HepG2 (cell line): ENCODE data around the gene RNF126. TPM values are rescaled to one million over a fixed set of nuclear protein-coding genes. Genes with fewer than 3 reads are reported as not detected.
A peak's percentile ranks its signal among the peaks of the same experiment; 100 is the strongest.

Experiments used
- ARID2 ChIP-seq: sonication (generic); formaldehyde crosslinking; IDR thresholded peaks from 2 replicates; pipeline ENCODE4 v1.8.1; 2022; ENCODE audit warnings: mild to moderate bottlenecking, missing genetic modification reagents, borderline replicate concordance
- CHD4 ChIP-seq: fragments of 200-600 bp; sonication (generic); IDR thresholded peaks from 2 replicates; pipeline ENCODE4 v1.7.0; 2017; ENCODE audit warnings: mild to moderate bottlenecking, low read length, borderline replicate concordance
- CREM ChIP-seq, 2 experiments: sonication (generic) in 1 of 2; formaldehyde crosslinking in 1 of 2; IDR thresholded peaks; 2 replicates each; pipeline versions ENCODE4 v1.4.0 to v1.6.1; 2016 to 2020; ENCODE audit warnings: antibody characterized with exemption in 1 of 2, mild to moderate bottlenecking in 1 of 2, missing genetic modification reagents in 1 of 2
- ELF4 ChIP-seq: sonication (generic); formaldehyde crosslinking; IDR thresholded peaks from 2 replicates; pipeline ENCODE4 v1.5.0; 2020; ENCODE audit warnings: missing genetic modification reagents, mild to moderate bottlenecking, moderate library complexity, borderline replicate concordance
- GFI1 ChIP-seq: sonication (generic); formaldehyde crosslinking; IDR thresholded peaks from 2 replicates; pipeline ENCODE4 v1.5.0; 2020; ENCODE audit warnings: missing genetic modification reagents, mild to moderate bottlenecking, borderline replicate concordance
- HMG20A ChIP-seq: IDR thresholded peaks from 2 replicates; pipeline ENCODE4 v1.6.1; 2016; ENCODE audit warnings: borderline replicate concordance
- HNRNPUL1 ChIP-seq: fragments of 200-400 bp; formaldehyde crosslinking; IDR thresholded peaks from 2 replicates; pipeline ENCODE4 v1.6.1; 2017; ENCODE audit warnings: low read depth, mild to moderate bottlenecking, low read length, moderate library complexity
- KLF9 ChIP-seq: IDR thresholded peaks from 2 replicates; pipeline ENCODE4 v1.6.1; 2016; ENCODE audit warnings: low read depth
- NFATC3 ChIP-seq: sonication (generic); formaldehyde crosslinking; IDR thresholded peaks from 2 replicates; pipeline ENCODE4 v1.5.1; 2020; ENCODE audit warnings: mild to moderate bottlenecking, missing genetic modification reagents
- NFE2 ChIP-seq: sonication (generic); formaldehyde crosslinking; IDR thresholded peaks from 2 replicates; pipeline ENCODE4 v1.4.0; 2020; ENCODE audit warnings: missing genetic modification reagents
- NR2F1 ChIP-seq, 2 experiments: fragments of 450-650 bp in 1 of 2; formaldehyde crosslinking in 1 of 2; IDR thresholded peaks; 2 replicates each; pipeline versions ENCODE4 v1.5.0 to v1.6.1; 2016 to 2020; ENCODE audit warnings: mild to moderate bottlenecking in 1 of 2, missing compliant biosample characterization in 1 of 2, missing genetic modification reagents in 1 of 2, moderate library complexity in 1 of 2
- SIN3B ChIP-seq: fragments of 150-350 bp; IDR thresholded peaks from 2 replicates; pipeline ENCODE4 v1.6.1; 2014; ENCODE audit warnings: low read length
- SOX13 ChIP-seq, 3 experiments: fragments of 450-650 bp in 1 of 3; sonication (generic) in 1 of 3; formaldehyde crosslinking in 1 of 3; IDR thresholded peaks in 2 of 3; conservative IDR thresholded peaks in 1 of 3; 2 replicates each; pipeline versions ENCODE4 v1.5.0 to v1.6.1; 2016 to 2020; ENCODE audit warnings: antibody characterized with exemption in 1 of 3, mild to moderate bottlenecking in 1 of 3, missing compliant biosample characterization in 1 of 3, missing genetic modification reagents in 1 of 3, moderate library complexity in 1 of 3
- THAP11 ChIP-seq: IDR thresholded peaks from 2 replicates; pipeline ENCODE4 v1.6.1; 2016; ENCODE audit warnings: missing biosample characterization, missing genetic modification reagents
- ZNF12 ChIP-seq: sonication (generic); formaldehyde crosslinking; IDR thresholded peaks from 2 replicates; pipeline ENCODE4 v1.5.0; 2020; ENCODE audit warnings: missing genetic modification reagents
- ZNF337 ChIP-seq: sonication (generic); formaldehyde crosslinking; IDR thresholded peaks from 2 replicates; pipeline ENCODE4 v1.5.1; 2020; ENCODE audit warnings: missing genetic modification reagents, low read depth, mild to moderate bottlenecking, borderline replicate concordance
- ZNF343 ChIP-seq: sonication (generic); formaldehyde crosslinking; IDR thresholded peaks from 2 replicates; pipeline ENCODE4 v1.4.0; 2020; ENCODE audit warnings: mild to moderate bottlenecking, missing genetic modification reagents
- polyA plus RNA-seq, 8 experiments: library from polyadenylated mRNA; depleted of rRNA in 3 of 8; stranded (reverse) in 7 of 8; unstranded in 1 of 8; fragments of >200 nt; fragmentation: Illumina TruSeq in 4 of 8; extraction: Trizol in 4 of 8; gene quantifications; 2 replicates each; pipeline versions ENCODE4 v1.2.1 to v1.2.3, GENCODE V29; 2011 to 2016; ENCODE audit warnings: low read depth in 4 of 8, missing spikeins in 1 of 8, mixed read lengths in 1 of 8; ENCODE audit not compliant: insufficient read depth in 1 of 8
- total RNA-seq, 5 experiments: library from RNA; depleted of rRNA; stranded (reverse); fragments of >200 nt; fragmentation: Illumina TruSeq; extraction: Trizol; gene quantifications; 2 replicates each; pipeline ENCODE4 v1.2.3, GENCODE V29; 2016; ENCODE audit warnings: low read depth in 1 of 5
- TF ChIP-seq, protein P1 (sequence below): sonication (generic); formaldehyde crosslinking; IDR thresholded peaks from 2 replicates; pipeline ENCODE4 v1.9.0; 2021; ENCODE audit warnings: mild to moderate bottlenecking, missing genetic modification reagents
- TF ChIP-seq, protein P2 (sequence below): sonication (generic); formaldehyde crosslinking; IDR thresholded peaks from 2 replicates; pipeline ENCODE4 v1.8.0; 2022; ENCODE audit warnings: mild to moderate bottlenecking, missing genetic modification reagents, moderate library complexity
- TF ChIP-seq, protein P3 (sequence below): sonication (generic); formaldehyde crosslinking; IDR thresholded peaks from 2 replicates; pipeline ENCODE4 v1.8.0; 2023; ENCODE audit warnings: mild to moderate bottlenecking, missing genetic modification reagents

The RNF126 gene
- total and polyA plus RNA-seq, 2 of the 13 experiments (the other 11 are each of a cell fraction or from before 2014, with no cell fraction given), result 23.2 to 34.0 TPM

DNA sequence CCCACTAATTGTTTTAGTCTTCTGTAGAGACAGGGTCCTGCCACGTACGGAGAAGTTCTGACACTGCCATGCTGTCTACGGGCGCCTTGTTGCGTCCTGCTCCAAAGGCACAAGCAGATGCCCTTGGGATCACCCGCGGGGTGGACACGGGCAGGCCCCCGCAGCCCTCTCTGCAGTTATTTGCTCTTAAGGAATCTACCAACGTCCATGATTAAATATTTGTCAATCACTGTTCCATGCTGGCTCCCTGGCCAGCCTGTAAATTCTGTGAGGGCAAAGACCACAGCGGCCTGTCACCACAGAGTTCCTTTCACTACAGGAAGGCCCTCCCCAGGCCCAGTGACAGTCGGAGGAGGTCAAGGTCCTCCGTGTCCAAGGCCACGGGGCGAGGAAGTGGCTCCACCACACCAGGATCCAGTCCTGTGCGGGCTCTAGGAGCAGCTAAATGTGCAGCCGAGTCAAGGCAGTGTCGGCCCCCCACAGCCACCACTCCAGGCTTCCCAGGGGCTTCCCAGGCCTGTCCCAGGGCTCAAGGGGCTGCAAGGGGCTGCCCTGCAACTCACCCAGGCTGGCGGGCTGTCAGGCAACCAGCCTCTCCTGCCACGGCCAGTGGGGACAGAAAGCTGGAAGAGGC is 2.1 kb downstream of the RNF126 start (continued):
- TF ChIP-seq, protein P1, sequence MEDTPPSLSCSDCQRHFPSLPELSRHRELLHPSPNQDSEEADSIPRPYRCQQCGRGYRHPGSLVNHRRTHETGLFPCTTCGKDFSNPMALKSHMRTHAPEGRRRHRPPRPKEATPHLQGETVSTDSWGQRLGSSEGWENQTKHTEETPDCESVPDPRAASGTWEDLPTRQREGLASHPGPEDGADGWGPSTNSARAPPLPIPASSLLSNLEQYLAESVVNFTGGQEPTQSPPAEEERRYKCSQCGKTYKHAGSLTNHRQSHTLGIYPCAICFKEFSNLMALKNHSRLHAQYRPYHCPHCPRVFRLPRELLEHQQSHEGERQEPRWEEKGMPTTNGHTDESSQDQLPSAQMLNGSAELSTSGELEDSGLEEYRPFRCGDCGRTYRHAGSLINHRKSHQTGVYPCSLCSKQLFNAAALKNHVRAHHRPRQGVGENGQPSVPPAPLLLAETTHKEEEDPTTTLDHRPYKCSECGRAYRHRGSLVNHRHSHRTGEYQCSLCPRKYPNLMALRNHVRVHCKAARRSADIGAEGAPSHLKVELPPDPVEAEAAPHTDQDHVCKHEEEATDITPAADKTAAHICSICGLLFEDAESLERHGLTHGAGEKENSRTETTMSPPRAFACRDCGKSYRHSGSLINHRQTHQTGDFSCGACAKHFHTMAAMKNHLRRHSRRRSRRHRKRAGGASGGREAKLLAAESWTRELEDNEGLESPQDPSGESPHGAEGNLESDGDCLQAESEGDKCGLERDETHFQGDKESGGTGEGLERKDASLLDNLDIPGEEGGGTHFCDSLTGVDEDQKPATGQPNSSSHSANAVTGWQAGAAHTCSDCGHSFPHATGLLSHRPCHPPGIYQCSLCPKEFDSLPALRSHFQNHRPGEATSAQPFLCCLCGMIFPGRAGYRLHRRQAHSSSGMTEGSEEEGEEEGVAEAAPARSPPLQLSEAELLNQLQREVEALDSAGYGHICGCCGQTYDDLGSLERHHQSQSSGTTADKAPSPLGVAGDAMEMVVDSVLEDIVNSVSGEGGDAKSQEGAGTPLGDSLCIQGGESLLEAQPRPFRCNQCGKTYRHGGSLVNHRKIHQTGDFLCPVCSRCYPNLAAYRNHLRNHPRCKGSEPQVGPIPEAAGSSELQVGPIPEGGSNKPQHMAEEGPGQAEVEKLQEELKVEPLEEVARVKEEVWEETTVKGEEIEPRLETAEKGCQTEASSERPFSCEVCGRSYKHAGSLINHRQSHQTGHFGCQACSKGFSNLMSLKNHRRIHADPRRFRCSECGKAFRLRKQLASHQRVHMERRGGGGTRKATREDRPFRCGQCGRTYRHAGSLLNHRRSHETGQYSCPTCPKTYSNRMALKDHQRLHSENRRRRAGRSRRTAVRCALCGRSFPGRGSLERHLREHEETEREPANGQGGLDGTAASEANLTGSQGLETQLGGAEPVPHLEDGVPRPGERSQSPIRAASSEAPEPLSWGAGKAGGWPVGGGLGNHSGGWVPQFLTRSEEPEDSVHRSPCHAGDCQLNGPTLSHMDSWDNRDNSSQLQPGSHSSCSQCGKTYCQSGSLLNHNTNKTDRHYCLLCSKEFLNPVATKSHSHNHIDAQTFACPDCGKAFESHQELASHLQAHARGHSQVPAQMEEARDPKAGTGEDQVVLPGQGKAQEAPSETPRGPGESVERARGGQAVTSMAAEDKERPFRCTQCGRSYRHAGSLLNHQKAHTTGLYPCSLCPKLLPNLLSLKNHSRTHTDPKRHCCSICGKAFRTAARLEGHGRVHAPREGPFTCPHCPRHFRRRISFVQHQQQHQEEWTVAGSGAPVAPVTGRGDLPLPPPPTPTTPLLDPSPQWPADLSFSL (CRISPR knock-in tag), result 0 out of 2 replicates have a peak, but pooled peaks have one; percentile 10
- TF ChIP-seq, protein P2, sequence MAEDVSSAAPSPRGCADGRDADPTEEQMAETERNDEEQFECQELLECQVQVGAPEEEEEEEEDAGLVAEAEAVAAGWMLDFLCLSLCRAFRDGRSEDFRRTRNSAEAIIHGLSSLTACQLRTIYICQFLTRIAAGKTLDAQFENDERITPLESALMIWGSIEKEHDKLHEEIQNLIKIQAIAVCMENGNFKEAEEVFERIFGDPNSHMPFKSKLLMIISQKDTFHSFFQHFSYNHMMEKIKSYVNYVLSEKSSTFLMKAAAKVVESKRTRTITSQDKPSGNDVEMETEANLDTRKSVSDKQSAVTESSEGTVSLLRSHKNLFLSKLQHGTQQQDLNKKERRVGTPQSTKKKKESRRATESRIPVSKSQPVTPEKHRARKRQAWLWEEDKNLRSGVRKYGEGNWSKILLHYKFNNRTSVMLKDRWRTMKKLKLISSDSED, result no peak
- TF ChIP-seq ZNF343 (CRISPR knock-in tag), result 0 out of 2 replicates have a peak, but pooled peaks have one; percentile 27
- TF ChIP-seq NFE2 (CRISPR knock-in tag), result no peak
- TF ChIP-seq ZNF337 (CRISPR knock-in tag), result 0 out of 2 replicates have a peak, but pooled peaks have one; percentile 58
- TF ChIP-seq CREM (IDR thresholded peaks at IDR 0.05), result peak; percentile 71; the same call in 1 of the 2 replicates
- no peak for TF ChIP-seq CREM (CRISPR knock-in tag; IDR thresholded peaks at IDR 0.05)
- TF ChIP-seq KLF9 (CRISPR knock-in tag), result no peak
- TF ChIP-seq HMG20A (CRISPR knock-in tag), result peak; percentile 85; the same call in 1 of the 2 replicates
- TF ChIP-seq NFATC3 (CRISPR knock-in tag), result no peak
- peak; percentile 85 for TF ChIP-seq THAP11 (CRISPR knock-in tag)
- TF ChIP-seq ELF4 (CRISPR knock-in tag), result peak; percentile 50; the same call in 1 of the 2 replicates
- TF ChIP-seq HNRNPUL1, result no peak
- TF ChIP-seq, protein P3, sequence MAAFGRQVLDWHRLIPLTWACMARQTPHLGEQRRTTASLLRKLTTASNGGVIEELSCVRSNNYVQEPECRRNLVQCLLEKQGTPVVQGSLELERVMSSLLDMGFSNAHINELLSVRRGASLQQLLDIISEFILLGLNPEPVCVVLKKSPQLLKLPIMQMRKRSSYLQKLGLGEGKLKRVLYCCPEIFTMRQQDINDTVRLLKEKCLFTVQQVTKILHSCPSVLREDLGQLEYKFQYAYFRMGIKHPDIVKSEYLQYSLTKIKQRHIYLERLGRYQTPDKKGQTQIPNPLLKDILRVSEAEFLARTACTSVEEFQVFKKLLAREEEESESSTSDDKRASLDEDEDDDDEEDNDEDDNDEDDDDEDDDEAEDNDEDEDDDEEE (CRISPR knock-in tag), result 0 out of 2 replicates have a peak, but pooled peaks have one; percentile 38
- TF ChIP-seq ARID2 (CRISPR knock-in tag), result no peak
- peak; percentile 87 to 92 for TF ChIP-seq NR2F1 (CRISPR knock-in tag; IDR thresholded peaks at IDR 0.05)
- TF ChIP-seq SIN3B, result peak; percentile 58; the same call in 1 of the 2 replicates
- TF ChIP-seq ZNF12 (CRISPR knock-in tag), result no peak
- TF ChIP-seq SOX13 (IDR thresholded peaks at IDR 0.05), result no peak
- TF ChIP-seq SOX13 (CRISPR knock-in tag; conservative IDR thresholded peaks at IDR 0.05 in 1 of 2, IDR thresholded peaks at IDR 0.05 in 1 of 2), result peak in 1 of 2 experiments; percentile 76; a peak in 2 of 4 replicates
- peak; percentile 99 for TF ChIP-seq GFI1 (CRISPR knock-in tag)
- no peak for TF ChIP-seq CHD4
